Measurements from ENCODE around the gene LACTB. TPM values are rescaled to one million over a fixed set of nuclear protein-coding genes. Genes with fewer than 3 reads are reported as not detected.

Gene LACTB, protein sequence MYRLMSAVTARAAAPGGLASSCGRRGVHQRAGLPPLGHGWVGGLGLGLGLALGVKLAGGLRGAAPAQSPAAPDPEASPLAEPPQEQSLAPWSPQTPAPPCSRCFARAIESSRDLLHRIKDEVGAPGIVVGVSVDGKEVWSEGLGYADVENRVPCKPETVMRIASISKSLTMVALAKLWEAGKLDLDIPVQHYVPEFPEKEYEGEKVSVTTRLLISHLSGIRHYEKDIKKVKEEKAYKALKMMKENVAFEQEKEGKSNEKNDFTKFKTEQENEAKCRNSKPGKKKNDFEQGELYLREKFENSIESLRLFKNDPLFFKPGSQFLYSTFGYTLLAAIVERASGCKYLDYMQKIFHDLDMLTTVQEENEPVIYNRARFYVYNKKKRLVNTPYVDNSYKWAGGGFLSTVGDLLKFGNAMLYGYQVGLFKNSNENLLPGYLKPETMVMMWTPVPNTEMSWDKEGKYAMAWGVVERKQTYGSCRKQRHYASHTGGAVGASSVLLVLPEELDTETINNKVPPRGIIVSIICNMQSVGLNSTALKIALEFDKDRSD
- total RNA-seq (2022; extraction: Qiagen RNA extraction), result 25.1 to 41.0 TPM (median 28.5 TPM) in 5 replicates

DNA sequence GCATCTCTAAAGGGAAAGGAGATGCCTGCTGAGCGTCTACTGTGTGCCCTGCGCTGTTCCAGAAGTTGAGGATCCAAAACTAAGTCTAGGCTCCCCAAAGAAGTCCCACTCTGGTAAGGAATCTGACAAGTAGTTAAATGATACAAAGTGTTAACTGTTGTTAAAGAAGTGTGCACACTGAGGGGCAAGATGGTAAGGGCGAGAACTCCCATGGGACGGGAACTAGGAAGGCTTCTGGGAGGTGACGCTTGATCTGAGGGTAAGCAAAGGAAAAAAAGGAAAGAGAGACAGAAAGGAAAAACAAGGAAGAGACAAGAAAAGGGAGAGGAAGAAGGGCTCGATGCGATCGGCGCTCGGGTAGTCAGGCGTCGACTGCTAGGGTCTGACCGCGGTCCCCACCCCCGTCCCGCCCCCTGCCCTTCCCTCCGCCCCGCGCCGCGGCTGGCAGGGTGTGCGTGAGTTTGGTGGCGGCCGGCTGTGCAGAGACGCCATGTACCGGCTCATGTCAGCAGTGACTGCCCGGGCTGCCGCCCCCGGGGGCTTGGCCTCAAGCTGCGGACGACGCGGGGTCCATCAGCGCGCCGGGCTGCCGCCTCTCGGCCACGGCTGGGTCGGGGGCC lies at the start of gene LACTB:
LACTB (plus strand) TSS at position 480 of the 620 bp plus-strand sequence; CDS start at position 491, 11 bp downstream.

DNA sequence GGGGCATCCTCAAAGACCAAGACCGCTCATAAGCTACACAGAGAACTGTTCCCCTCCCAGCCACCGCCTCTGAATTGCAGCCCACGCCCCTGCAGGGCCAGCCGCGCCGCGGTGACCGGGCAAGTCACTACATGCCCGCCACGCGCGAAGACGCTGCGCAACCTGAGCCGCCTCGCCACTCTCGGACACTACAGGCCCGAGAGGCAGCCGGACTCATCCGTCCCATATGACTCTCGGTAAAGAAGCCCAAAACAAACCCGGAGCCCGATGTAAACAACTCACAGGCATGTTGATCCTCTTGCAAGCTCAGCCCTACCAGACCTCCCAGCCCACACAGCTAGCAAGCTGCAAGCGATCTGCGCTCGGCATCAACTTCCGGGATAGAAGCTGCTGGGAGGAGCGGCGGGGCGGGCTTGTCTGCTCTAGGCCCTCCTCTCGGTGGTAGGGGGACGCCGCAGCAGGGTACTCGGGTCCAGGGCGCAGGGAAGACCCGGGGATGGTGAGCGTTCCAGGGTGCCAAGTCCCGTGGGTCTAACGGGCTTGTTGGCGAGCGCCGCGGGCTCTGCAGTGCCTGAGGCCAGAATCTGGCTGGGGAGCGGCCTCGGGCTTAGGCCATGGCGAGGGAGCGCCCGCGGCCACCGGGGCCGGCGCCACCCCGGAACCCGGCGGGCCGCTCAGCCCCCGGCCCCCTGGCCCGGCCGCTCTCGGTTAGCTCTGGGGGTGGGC lies 35.6 kb downstream of the LACTB start, which contains the start of gene RPS27L:
RPS27L (minus strand) TSS at position 360 of the 726 bp plus-strand sequence; CDS start at position 288, 72 bp downstream.

DNA sequence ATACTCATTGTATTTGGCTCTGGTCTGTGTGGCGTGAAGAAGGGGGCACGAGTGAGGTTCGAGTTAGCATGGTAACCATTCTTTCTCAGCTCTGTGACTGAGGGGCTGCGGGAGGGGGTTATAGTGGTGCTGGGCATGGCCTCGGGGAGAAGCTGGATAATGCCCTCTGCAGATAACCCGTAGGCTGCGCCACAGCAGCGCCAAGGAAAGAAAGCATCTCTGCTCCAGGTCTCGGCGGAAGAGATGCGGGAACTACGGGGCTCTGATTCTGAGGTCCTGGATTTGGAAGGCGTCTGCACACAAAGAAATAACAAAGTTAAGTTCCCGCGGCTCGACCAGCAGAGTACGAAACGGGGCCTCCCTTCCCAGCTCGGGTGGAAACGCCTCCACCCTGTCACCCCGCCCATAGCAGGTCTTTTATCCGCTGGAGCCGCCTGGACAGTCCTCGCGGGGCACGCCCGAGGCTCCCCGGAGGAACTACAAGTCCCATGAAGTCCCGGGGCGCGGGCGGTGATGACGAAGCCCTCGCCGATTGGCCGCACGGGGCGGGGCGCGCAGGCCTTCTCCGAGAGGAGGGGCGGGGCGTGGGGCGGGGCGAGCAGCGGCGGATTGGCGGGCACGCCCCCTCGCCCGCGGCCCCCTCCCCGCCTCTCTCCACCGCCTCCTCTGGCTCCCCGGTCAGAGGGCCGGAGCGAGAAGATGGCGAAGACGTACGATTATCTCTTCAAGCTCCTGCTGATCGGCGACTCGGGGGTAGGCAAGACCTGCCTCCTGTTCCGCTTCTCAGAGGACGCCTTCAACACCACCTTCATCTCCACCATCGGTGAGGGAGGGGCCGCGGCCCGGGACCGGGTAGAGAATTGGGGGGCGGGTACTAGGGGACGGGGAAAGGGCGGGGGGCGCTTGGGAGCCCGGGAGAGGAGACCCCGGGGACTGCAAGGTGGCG lies 67.5 kb downstream of the LACTB start, which contains the start of gene RAB8B:
RAB8B (plus strand) TSS at position 681 of the 946 bp plus-strand sequence; CDS start at position 700, 19 bp downstream.

Other genes with a start within 250 kb of the LACTB start
- 393 to 493 TPM (median 452 TPM) in 5 replicates for gene TPM1, start 79.1 kb upstream of the LACTB start, total RNA-seq (2022; extraction: Qiagen RNA extraction)
- gene RPS27L, start 35.6 kb downstream of the LACTB start, total RNA-seq (2022; extraction: Qiagen RNA extraction), result 289 to 445 TPM (median 401 TPM) in 5 replicates
- 8.9 to 22.6 TPM (median 12.4 TPM) in 5 replicates for gene RAB8B, start 67.7 kb downstream of the LACTB start, total RNA-seq (2022; extraction: Qiagen RNA extraction)
- gene APH1B, start 155.7 kb downstream of the LACTB start, total RNA-seq (2022; extraction: Qiagen RNA extraction), result 19.3 to 23.6 TPM (median 22.9 TPM) in 5 replicates

All from A549 treated with Hydrocortisone at 1 μM for 4 hours (cell line).